ENCODE results near the gene CABP2.
"Not testable (repeated sequence)": the region's sequence is repeated elsewhere in the genome, so short reads cannot be mapped to it uniquely, and the experiment has no call there.

Gene CABP2

DNA sequence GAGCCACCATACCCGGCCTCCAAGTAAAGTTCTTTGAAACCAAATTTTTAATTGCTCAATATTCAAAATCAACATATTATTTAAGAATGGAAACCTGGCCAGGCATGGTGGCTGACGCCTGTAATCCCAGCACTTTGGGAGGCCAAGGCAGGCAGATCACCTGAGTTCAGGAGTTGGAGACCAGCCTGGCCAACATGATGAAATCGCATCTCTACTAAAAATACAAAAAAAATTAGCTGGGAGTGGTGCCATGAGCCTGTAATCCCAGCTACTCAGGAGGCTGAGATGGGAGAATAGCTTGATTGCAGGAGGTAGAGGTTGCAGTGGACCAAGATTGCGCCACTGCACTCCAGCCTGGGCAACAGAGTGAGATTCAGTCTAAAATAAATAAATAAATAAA, 24.9 kb upstream of the CABP2 start:
- not testable (repeated sequence) for H3K4me1 Mint-ChIP-seq; DNase-seq (ENCODE audit: low spot score in 2 of 2); ATAC-seq (ENCODE audit: low read depth); H3K4me3 Mint-ChIP-seq; H3K27me3 Mint-ChIP-seq; H3K27ac Mint-ChIP-seq; H3K36me3 Mint-ChIP-seq
- H3K9me3 Mint-ChIP-seq: peaks cover 10% of the 10 kb centered on the region

GRCh38 chr11:67545280-67545679, 22.0 kb upstream of the CABP2 start:
- Mint-ChIP-seq H3K4me3 (no peak overlapping the region), H3K27me3 (peaks cover 10% of the 10 kb centered on the region), H3K4me1 (no peaks in the 10 kb centered on the region), H3K27ac (no peak overlapping the region), H3K9me3 (no peaks in the 10 kb centered on the region), H3K36me3 (peaks cover 2% of the 10 kb centered on the region)
- ATAC-seq (ENCODE audit: low read depth): no peak
- no peak for DNase-seq (ENCODE audit: low spot score in 2 of 2)

GRCh38 chr11:67544616-67545242, 21.5 kb upstream of the CABP2 start:
- no peak for ATAC-seq (ENCODE audit: low read depth)
- no peaks in the 10 kb centered on the region for H3K4me1 Mint-ChIP-seq
- no peaks in the 10 kb centered on the region for H3K9me3 Mint-ChIP-seq
- no peaks in the 10 kb centered on the region for H3K36me3 Mint-ChIP-seq
- no peak overlapping the region for H3K4me3 Mint-ChIP-seq
- peaks cover 8% of the 10 kb centered on the region for H3K27me3 Mint-ChIP-seq
- no peak overlapping the region for H3K27ac Mint-ChIP-seq
- no peak for DNase-seq (ENCODE audit: low spot score in 2 of 2)

DNA sequence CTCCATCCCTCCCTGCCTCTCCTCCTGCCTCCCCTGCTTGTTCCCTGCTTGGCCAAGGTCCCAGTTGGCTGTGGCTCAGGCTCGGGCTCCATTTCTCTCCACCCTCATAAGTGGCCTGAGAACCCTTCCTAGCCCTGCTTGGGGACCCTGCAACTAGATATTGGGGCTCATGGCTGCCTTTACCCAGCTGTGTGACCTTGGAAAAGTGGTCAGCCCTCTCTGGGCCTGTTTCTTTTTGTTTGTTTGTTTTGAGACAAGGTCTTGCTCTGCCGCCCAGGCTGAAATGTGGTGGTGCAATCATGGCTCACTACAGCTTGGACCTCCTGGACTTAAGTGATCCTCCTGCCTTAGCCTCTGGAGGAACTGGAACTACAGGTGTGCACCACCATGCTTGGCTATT, 20.3 kb upstream of the CABP2 start:
- H3K27ac Mint-ChIP-seq: no peak overlapping the region
- H3K9me3 Mint-ChIP-seq: no peaks in the 10 kb centered on the region
- peaks cover 8% of the 10 kb centered on the region for H3K27me3 Mint-ChIP-seq
- no peak for ATAC-seq (ENCODE audit: low read depth)
- no peaks in the 10 kb centered on the region for H3K4me1 Mint-ChIP-seq
- DNase-seq (ENCODE audit: low spot score in 2 of 2): no peak
- no peaks in the 10 kb centered on the region for H3K36me3 Mint-ChIP-seq
- H3K4me3 Mint-ChIP-seq: no peak overlapping the region

GRCh38 chr11:67542971-67543370, 19.7 kb upstream of the CABP2 start:
- DNase-seq (ENCODE audit: low spot score in 2 of 2): no peak
- Mint-ChIP-seq H3K9me3 (no peaks in the 10 kb centered on the region), H3K27me3 (peaks cover 13% of the 10 kb centered on the region), H3K4me1 (no peaks in the 10 kb centered on the region), H3K36me3 (no peaks in the 10 kb centered on the region), H3K4me3 (no peak overlapping the region), H3K27ac (no peak overlapping the region)
- ATAC-seq (ENCODE audit: low read depth): no peak

DNA sequence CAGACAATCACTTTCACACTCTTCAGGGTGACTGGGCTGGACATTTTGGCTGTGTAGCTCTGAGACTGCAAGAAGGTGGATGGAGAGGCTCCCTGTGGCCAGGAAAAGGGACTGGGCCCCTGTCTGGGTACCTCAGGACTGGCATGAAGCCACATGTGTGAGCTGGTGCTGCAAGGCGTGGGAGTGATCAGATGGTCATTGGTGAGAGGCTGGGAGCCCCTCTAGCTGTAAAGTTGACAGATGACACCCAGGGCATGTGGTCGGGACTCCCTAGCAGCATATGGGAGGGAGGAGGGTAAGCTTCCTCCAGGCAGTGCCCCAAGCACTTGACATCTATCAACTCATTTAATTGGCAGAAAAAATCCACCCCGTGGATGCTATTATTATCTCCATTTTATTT, 18.9 kb upstream of the CABP2 start:
- H3K27ac Mint-ChIP-seq: no peak overlapping the region
- ATAC-seq (ENCODE audit: low read depth) (no peak), DNase-seq (ENCODE audit: low spot score in 2 of 2) (no peak)
- no peak overlapping the region for H3K4me3 Mint-ChIP-seq
- peaks cover 14% of the 10 kb centered on the region for H3K27me3 Mint-ChIP-seq
- H3K36me3 Mint-ChIP-seq: no peaks in the 10 kb centered on the region
- H3K4me1 Mint-ChIP-seq: no peaks in the 10 kb centered on the region
- H3K9me3 Mint-ChIP-seq: no peaks in the 10 kb centered on the region

DNA sequence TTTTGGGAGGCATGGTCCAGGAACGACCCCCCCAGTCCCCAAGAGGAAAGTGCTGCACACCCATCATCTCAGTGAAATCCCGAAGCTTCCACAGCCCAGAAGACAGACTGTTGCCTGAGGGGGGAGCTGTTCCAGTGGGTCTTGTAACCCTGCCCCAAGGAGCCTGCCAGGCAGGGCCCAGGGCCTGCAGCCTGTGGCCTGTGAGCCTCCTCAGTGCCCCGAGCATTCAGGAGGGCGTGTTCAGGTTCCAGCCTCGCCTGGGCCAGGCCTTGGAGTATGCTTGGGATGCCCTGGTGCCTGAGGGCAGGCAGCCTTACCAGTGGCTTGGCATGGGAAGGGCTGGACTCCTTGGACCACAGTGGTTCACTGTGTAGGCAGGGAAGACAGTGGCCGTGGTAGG, 18.0 kb upstream of the CABP2 start:
- no peak for ATAC-seq (ENCODE audit: low read depth)
- Mint-ChIP-seq H3K4me1 (no peaks in the 10 kb centered on the region), H3K9me3 (no peaks in the 10 kb centered on the region), H3K36me3 (no peaks in the 10 kb centered on the region), H3K27ac (no peak overlapping the region), H3K27me3 (peaks cover 9% of the 10 kb centered on the region), H3K4me3 (no peak overlapping the region)
- no peak for DNase-seq (ENCODE audit: low spot score in 2 of 2)

DNA sequence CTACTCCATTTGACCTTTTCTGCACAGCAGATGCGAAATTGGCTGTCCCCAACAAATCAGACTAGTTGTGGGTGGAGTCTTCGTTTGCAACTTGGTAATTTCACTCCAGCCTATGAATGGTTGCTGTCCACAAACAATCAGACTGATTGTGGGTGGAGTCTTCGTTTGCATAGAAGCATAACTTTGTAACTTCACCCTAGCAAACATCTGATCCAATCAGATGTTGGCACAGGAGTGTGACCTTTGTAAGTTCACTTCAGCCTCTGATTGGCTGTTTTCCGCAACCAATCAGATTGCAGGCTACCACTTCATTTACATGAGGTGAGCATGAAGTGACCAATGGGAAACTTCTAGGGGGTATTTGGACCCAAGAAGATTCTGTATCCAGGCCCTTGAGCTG, 16.3 kb upstream of the CABP2 start:
- no peak overlapping the region for H3K4me3 Mint-ChIP-seq
- no peak for DNase-seq (ENCODE audit: low spot score in 2 of 2)
- no peaks in the 10 kb centered on the region for H3K36me3 Mint-ChIP-seq
- no peak overlapping the region for H3K27ac Mint-ChIP-seq
- peaks cover 6% of the 10 kb centered on the region for H3K27me3 Mint-ChIP-seq
- H3K9me3 Mint-ChIP-seq: peaks cover 1% of the 10 kb centered on the region
- H3K4me1 Mint-ChIP-seq: no peaks in the 10 kb centered on the region
- no peak for ATAC-seq (ENCODE audit: low read depth)

DNA sequence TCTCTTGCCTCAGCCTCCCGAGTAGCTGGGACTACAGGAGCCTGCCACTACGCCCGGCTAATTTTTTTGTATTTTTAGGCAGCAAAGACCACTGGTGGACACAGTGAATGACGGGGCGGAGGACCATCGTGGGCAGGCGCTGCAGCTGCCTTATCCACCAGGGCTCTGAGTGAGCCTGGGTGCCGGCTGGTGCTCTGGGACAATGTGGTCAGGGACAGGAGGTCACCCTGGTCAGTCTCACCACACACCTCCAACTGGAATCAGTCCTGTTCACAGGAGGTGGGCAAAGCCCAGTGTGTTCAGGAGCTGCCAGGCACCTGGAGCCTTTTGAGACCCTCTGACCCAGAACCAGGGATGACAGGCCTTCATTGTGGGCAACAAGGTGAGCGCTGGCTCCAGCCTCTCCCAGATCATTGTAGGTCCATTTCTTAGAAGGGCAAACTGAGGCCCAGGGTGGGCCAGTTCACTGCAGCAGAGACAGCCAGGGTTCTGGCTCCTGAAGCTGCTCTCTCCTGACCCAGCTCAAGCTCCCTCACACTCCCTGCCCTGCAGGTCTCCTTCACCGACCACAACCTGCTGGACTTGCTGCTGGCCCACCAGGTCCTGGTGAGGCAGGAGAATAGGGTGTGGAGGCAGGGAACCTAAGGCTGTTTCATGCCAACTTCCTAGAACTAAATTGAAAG, 15.7 kb upstream of the CABP2 start:
- Mint-ChIP-seq H3K4me1 (no peaks in the 10 kb centered on the region), H3K36me3 (no peaks in the 10 kb centered on the region), H3K27me3 (peaks cover 6% of the 10 kb centered on the region), H3K27ac (no peak overlapping the region), H3K9me3 (peaks cover 5% of the 10 kb centered on the region), H3K4me3 (no peak overlapping the region)
- DNase-seq (ENCODE audit: low spot score in 2 of 2): no peak
- ATAC-seq (ENCODE audit: low read depth): no peak

GRCh38 chr11:67538306-67538705, 15.1 kb upstream of the CABP2 start:
- H3K27ac Mint-ChIP-seq: no peak overlapping the region
- no peak for ATAC-seq (ENCODE audit: low read depth)
- no peaks in the 10 kb centered on the region for H3K4me1 Mint-ChIP-seq

GRCh38 chr11:67535561-67535960, 12.3 kb upstream of the CABP2 start:
- no peaks in the 10 kb centered on the region for H3K36me3 Mint-ChIP-seq
- no peaks in the 10 kb centered on the region for H3K4me1 Mint-ChIP-seq
- H3K27ac Mint-ChIP-seq: no peak overlapping the region
- peaks cover 8% of the 10 kb centered on the region for H3K27me3 Mint-ChIP-seq
- peaks cover 15% of the 10 kb centered on the region for H3K9me3 Mint-ChIP-seq
- no peak overlapping the region for H3K4me3 Mint-ChIP-seq
- DNase-seq (ENCODE audit: low spot score in 2 of 2) (no peak), ATAC-seq (ENCODE audit: low read depth) (no peak)

More at GRCh38 chr11:67538306-67538705, 15.1 kb upstream of the CABP2 start:
- H3K4me3 Mint-ChIP-seq: no peak overlapping the region
- peaks cover 6% of the 10 kb centered on the region for H3K27me3 Mint-ChIP-seq
- no peak for DNase-seq (ENCODE audit: low spot score in 2 of 2)
- H3K36me3 Mint-ChIP-seq: no peaks in the 10 kb centered on the region
- peaks cover 9% of the 10 kb centered on the region for H3K9me3 Mint-ChIP-seq

DNA sequence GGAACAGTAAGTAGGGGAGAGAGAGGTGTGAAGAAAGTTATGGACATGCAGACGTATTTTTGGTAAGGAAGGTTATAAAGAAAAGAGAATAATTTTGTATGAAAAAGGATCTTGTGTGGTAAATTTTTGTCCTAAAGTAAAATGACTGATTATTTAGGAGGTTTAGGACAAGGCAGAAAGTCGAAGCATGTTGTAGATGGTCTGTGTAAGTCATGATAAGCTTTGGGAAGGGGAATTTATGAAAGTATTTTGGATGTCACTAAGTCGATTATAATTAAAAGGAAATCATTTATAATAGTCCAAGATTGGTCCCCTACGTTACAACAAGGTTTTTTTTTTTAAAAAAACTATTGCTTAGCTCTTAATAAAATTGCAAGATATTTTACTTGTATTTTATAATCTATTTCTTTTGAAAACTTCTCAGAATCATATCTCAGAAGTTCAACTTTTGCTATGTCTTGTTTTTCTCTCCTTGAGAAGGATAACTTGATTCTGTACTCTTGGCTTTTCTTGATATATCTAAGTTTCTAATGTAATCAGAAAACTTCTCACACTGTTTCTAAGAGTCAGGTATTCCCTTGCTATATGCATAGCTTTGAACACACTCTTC, 10.9 kb upstream of the CABP2 start:
- Mint-ChIP-seq H3K4me3 (no peak overlapping the region), H3K27me3 (peaks cover 11% of the 10 kb centered on the region), H3K4me1 (no peaks in the 10 kb centered on the region), H3K9me3 (peaks cover 15% of the 10 kb centered on the region), H3K36me3 (no peaks in the 10 kb centered on the region), H3K27ac (no peak overlapping the region)
- DNase-seq (ENCODE audit: low spot score in 2 of 2) (no peak), ATAC-seq (ENCODE audit: low read depth) (no peak)

- peaks cover 15% of the 10 kb centered on the region for H3K9me3 Mint-ChIP-seq
These were observed 9.6 kb upstream of the CABP2 start for GRCh38 chr11:67532889-67533288.

GRCh38 chr11:67530282-67530592, 7.0 kb upstream of the CABP2 start:
- no peak for ATAC-seq (ENCODE audit: low read depth)
- Mint-ChIP-seq H3K4me1 (no peaks in the 10 kb centered on the region), H3K4me3 (no peak overlapping the region), H3K27ac (no peak overlapping the region), H3K36me3 (peaks cover 5% of the 10 kb centered on the region), H3K27me3 (peaks cover 23% of the 10 kb centered on the region), H3K9me3 (peaks cover 20% of the 10 kb centered on the region)
- no peak for DNase-seq (ENCODE audit: low spot score in 2 of 2)

More at GRCh38 chr11:67532889-67533288, 9.6 kb upstream of the CABP2 start:
- Mint-ChIP-seq H3K27me3 (peaks cover 9% of the 10 kb centered on the region), H3K4me3 (no peak overlapping the region), H3K36me3 (no peaks in the 10 kb centered on the region), H3K4me1 (no peaks in the 10 kb centered on the region), H3K27ac (no peak overlapping the region)
- no peak for ATAC-seq (ENCODE audit: low read depth)
- no peak for DNase-seq (ENCODE audit: low spot score in 2 of 2)

- Mint-ChIP-seq H3K9me3 (peaks cover 11% of the 10 kb centered on the region), H3K4me1 (no peaks in the 10 kb centered on the region), H3K27me3 (peaks cover 31% of the 10 kb centered on the region), H3K27ac (no peak overlapping the region), H3K4me3 (no peak overlapping the region), H3K36me3 (peaks cover 5% of the 10 kb centered on the region)
- no peak for DNase-seq (ENCODE audit: low spot score in 2 of 2)
- ATAC-seq (ENCODE audit: low read depth): no peak
These were observed 5.1 kb upstream of the CABP2 start for GRCh38 chr11:67528376-67528775.

Data from memory B cell (primary cell).